Esophagus squamous epithelium (tissue), 5 donors: Measurements from ENCODE around the gene STK4. TPM values are rescaled to one million over a fixed set of nuclear protein-coding genes. Genes with fewer than 3 reads are reported as not detected.

Experiments used
- DNase-seq: peaks from one replicate; lab custom pipeline; 2025; lab: John Stamatoyannopoulos, UW
- H3K27ac ChIP-seq, 4 donors: fragments of 200-600 bp; sonication (generic); one replicate each; pipeline ENCODE4 v1.5.1; 2016 to 2019; ENCODE audit warnings: mild to moderate bottlenecking in 1 of 4
- H3K27me3 ChIP-seq, 4 donors: fragments of 200-600 bp; sonication (generic); 1 replicate in 3 of 4; 2 replicates in 1 of 4; pipeline versions ENCODE4 v1.5.1 to v1.6.0; 2017 to 2021; ENCODE audit warnings: antibody characterized with exemption in 1 of 4
- H3K36me3 ChIP-seq, 3 donors: fragments of 200-600 bp; sonication (generic); one replicate each; pipeline ENCODE4 v1.5.1; 2016 to 2019
- H3K4me1 ChIP-seq, 3 donors: fragments of 200-600 bp; sonication (generic); one replicate each; pipeline ENCODE4 v1.5.1; 2017 to 2019
- H3K4me3 ChIP-seq, 4 donors: fragments of 200-600 bp; sonication (generic); 1 replicate in 3 of 4; 2 replicates in 1 of 4; pipeline ENCODE4 v1.5.1; 2016 to 2019; ENCODE audit warnings: mild to moderate bottlenecking in 2 of 4, moderate library complexity in 1 of 4
- H3K9me3 ChIP-seq, 3 donors: fragments of 200-600 bp; sonication (generic); one replicate each; pipeline ENCODE4 v1.5.1; 2016 to 2019
- POLR2A ChIP-seq, 4 donors: fragments of 450-650 bp; IDR thresholded peaks; one replicate each; pipeline ENCODE4 v1.6.1; 2017; ENCODE audit warnings: antibody characterized with exemption in 4 of 4, mild to moderate bottlenecking in 4 of 4, moderate library complexity in 3 of 4
- WGBS, 2 donors: methylation state at CpG; one replicate each; pipeline ENCODE4 v1.1.5; 2018; 5-methylcytosine and 5-hydroxymethylcytosine counted together
- intact Hi-C: fragments of 100-400 bp; cut with DNase I; formaldehyde crosslinking; loops from one replicate; pipeline ENCODE4 v1.15.0; 2022
- total RNA-seq, 4 donors: library from RNA; depleted of rRNA; stranded (reverse); fragments of >200 nt; gene quantifications; one replicate each; pipeline ENCODE4 v1.1.0, GENCODE V29; 2016
- TF ChIP-seq, protein P1 (sequence below), 6 experiments: fragments of 450-650 bp in 4 of 6; fragments of 200-600 bp in 2 of 6; sonication (generic) in 2 of 6; IDR thresholded peaks; one replicate each; pipeline ENCODE4 v1.5.1; 2016 to 2019; ENCODE audit warnings: antibody characterized with exemption in 6 of 6, mild to moderate bottlenecking in 4 of 6, moderate library complexity in 4 of 6
- donor health status: DM: yes; HTN: yes; CAD: no.

Gene STK4
- total RNA-seq, 4 donors from 2014 or later: 14.6 to 29.8 (median 17.6) TPM

GRCh38 chr20:45041464-45042337 lies 75.4 kb downstream of the STK4 start:
- no peak for DNase-seq
- peaks cover 0 to 5% (median 0%) of the 10 kb centered on the region in 3 donors for H3K36me3 ChIP-seq
- H3K4me1 ChIP-seq: peaks cover 0 to 23% (median 10%) of the 10 kb centered on the region in 3 donors
- H3K4me3 ChIP-seq: no peak overlapping the region
- H3K27me3 ChIP-seq: no peaks in the 10 kb centered on the region
- intact Hi-C loops: loop anchor here (10.0 kb wide), 1 partner anchor 53 kb away; no protein-coding TSS in a partner anchor
- H3K9me3 ChIP-seq: no peaks in the 10 kb centered on the region
- 28 to 32% methylated on average over 5 of the region's 5 CpGs for WGBS, 2 donors
- no peak for TF ChIP-seq POLR2A (IDR thresholded peaks at IDR 0.05)
- TF ChIP-seq, protein P1, sequence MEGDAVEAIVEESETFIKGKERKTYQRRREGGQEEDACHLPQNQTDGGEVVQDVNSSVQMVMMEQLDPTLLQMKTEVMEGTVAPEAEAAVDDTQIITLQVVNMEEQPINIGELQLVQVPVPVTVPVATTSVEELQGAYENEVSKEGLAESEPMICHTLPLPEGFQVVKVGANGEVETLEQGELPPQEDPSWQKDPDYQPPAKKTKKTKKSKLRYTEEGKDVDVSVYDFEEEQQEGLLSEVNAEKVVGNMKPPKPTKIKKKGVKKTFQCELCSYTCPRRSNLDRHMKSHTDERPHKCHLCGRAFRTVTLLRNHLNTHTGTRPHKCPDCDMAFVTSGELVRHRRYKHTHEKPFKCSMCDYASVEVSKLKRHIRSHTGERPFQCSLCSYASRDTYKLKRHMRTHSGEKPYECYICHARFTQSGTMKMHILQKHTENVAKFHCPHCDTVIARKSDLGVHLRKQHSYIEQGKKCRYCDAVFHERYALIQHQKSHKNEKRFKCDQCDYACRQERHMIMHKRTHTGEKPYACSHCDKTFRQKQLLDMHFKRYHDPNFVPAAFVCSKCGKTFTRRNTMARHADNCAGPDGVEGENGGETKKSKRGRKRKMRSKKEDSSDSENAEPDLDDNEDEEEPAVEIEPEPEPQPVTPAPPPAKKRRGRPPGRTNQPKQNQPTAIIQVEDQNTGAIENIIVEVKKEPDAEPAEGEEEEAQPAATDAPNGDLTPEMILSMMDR (IDR thresholded peaks at IDR 0.05): no peak
- peak overlapping the region in 1 of 4 donors; percentile 4 for H3K27ac ChIP-seq

GRCh38 chr20:45042978-45043377 lies 76.7 kb downstream of the STK4 start:
- no peaks in the 10 kb centered on the region for H3K9me3 ChIP-seq
- no peak for TF ChIP-seq POLR2A (IDR thresholded peaks at IDR 0.05)
- TF ChIP-seq, protein P1 (IDR thresholded peaks at IDR 0.05): no peak
- DNase-seq: no peak
- peaks cover 0 to 9% (median 0%) of the 10 kb centered on the region in 3 donors for H3K36me3 ChIP-seq
- H3K4me1 ChIP-seq: peaks cover 0 to 14% (median 7%) of the 10 kb centered on the region in 3 donors
- no peaks in the 10 kb centered on the region for H3K27me3 ChIP-seq
- intact Hi-C loops: loop anchor here (10.0 kb wide), 1 partner anchor 52 kb away; no protein-coding TSS in a partner anchor
- H3K4me3 ChIP-seq: no peak overlapping the region
- H3K27ac ChIP-seq: no peak overlapping the region
- 81 to 100% methylated on average over 1 of the region's 1 CpG for WGBS, 2 donors

DNA sequence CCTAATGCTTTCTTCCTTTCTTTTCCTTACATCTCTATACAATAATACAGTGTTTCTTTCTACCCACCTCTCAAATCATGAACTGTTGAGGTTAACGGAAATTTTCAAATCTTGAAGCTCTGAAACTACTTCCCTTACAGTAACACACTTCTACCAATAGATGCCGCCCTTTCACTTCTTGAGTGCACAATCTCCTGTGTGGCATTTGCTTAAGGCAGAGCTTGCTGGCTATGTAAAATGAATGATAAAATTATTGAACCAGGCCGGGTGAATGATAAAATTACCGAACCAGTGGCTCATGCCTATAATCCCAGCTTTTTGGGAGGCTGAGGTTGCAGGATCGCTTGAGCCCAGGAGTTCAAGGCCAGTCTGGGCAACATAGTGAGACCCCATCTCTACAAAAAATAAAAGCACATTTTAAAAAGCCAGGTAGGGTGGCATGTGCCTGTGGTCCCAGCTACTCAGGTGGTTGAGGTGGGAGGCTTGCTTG lies 77.8 kb downstream of the STK4 start:
- Histone ChIP-seq H3K36me3 (peaks cover 0 to 18% (median 0%) of the 10 kb centered on the region in 3 donors), H3K27me3 (no peaks in the 10 kb centered on the region), H3K4me3 (no peak overlapping the region), H3K9me3 (no peaks in the 10 kb centered on the region), H3K27ac (no peak overlapping the region), H3K4me1 (peaks cover 0 to 17% (median 5%) of the 10 kb centered on the region in 3 donors)
- intact Hi-C loops: loop anchor here (10.0 kb wide), 1 partner anchor 51 kb away; no protein-coding TSS in a partner anchor
- DNase-seq: no peak
- TF ChIP-seq, protein P1 (IDR thresholded peaks at IDR 0.05): peak; percentile 59 to 88 (median 70)
- TF ChIP-seq POLR2A (IDR thresholded peaks at IDR 0.05): no peak
- 22% methylated on average over 5 of the region's 5 CpGs for WGBS, 2 donors

GRCh38 chr20:45044601-45045000 lies 78.3 kb downstream of the STK4 start:
- no peak for DNase-seq
- TF ChIP-seq, protein P1 (IDR thresholded peaks at IDR 0.05): no peak
- TF ChIP-seq POLR2A (IDR thresholded peaks at IDR 0.05): no peak
- H3K36me3 ChIP-seq: peaks cover 0 to 18% (median 0%) of the 10 kb centered on the region in 3 donors
- no peaks in the 10 kb centered on the region for H3K9me3 ChIP-seq
- 89 to 90% methylated on average over 3 of the region's 3 CpGs for WGBS, 2 donors
- H3K27ac ChIP-seq: no peak overlapping the region
- intact Hi-C loops: loop anchor here (10.0 kb wide), 1 partner anchor 50 kb away; no protein-coding TSS in a partner anchor
- no peaks in the 10 kb centered on the region for H3K27me3 ChIP-seq
- no peak overlapping the region for H3K4me3 ChIP-seq
- peaks cover 0 to 22% (median 3%) of the 10 kb centered on the region in 3 donors for H3K4me1 ChIP-seq
